Cardiac fibroblast (primary cell): Measurements from ENCODE around the gene SPATA13.

Experiments
- DNase-seq, 2 donors: peaks; one replicate each; pipeline versions ENCODE4 v3.0.0 to v3.0.0-alpha.2; 2010; ENCODE audit warnings: low read depth in 2 of 2
- H3K4me3 ChIP-seq, 2 donors: replicated peaks in 1 of 2; 1 replicate in 1 of 2; 2 replicates in 1 of 2; pipeline ENCODE4 v1.5.1; 2011; ENCODE audit warnings: low read depth in 2 of 2, low read length in 2 of 2, mild to moderate bottlenecking in 2 of 2, moderate library complexity in 1 of 2
- CTCF ChIP-seq: IDR thresholded peaks from one replicate; pipeline ENCODE4 v1.5.1; 2011; ENCODE audit warnings: low read depth, mild to moderate bottlenecking, low read length, inconsistent platforms

The SPATA13 gene

GRCh38 chr13:24281188-24282008 is 120.9 kb downstream of the SPATA13 start:
- no peak for DNase-seq
- no peak for TF ChIP-seq CTCF
- no peak overlapping the region for H3K4me3 ChIP-seq

GRCh38 chr13:24282256-24282655 is 121.7 kb downstream of the SPATA13 start:
- DNase-seq, result peak in 1 of 2 donors; percentile 21
- H3K4me3 ChIP-seq, result no peak overlapping the region
- TF ChIP-seq CTCF, result no peak

- no peak overlapping the region for H3K4me3 ChIP-seq
- DNase-seq, result no peak
- TF ChIP-seq CTCF, result no peak
Measured at GRCh38 chr13:24284889-24285565, 124.5 kb downstream of the SPATA13 start.

GRCh38 chr13:24286624-24287023 is 126.1 kb downstream of the SPATA13 start:
- no peak for DNase-seq
- no peak overlapping the region for H3K4me3 ChIP-seq
- no peak for TF ChIP-seq CTCF

- H3K4me3 ChIP-seq, result no peak overlapping the region
- TF ChIP-seq CTCF, result no peak
Measured at GRCh38 chr13:24287748-24288287, 127.3 kb downstream of the SPATA13 start.

GRCh38 chr13:24288870-24289269 is 128.3 kb downstream of the SPATA13 start:
- no peak for DNase-seq
- no peak overlapping the region for H3K4me3 ChIP-seq
- TF ChIP-seq CTCF, result no peak

More at GRCh38 chr13:24287748-24288287, 127.3 kb downstream of the SPATA13 start:
- no peak for DNase-seq
